Measurements from ENCODE around the gene DAB1.

DNA sequence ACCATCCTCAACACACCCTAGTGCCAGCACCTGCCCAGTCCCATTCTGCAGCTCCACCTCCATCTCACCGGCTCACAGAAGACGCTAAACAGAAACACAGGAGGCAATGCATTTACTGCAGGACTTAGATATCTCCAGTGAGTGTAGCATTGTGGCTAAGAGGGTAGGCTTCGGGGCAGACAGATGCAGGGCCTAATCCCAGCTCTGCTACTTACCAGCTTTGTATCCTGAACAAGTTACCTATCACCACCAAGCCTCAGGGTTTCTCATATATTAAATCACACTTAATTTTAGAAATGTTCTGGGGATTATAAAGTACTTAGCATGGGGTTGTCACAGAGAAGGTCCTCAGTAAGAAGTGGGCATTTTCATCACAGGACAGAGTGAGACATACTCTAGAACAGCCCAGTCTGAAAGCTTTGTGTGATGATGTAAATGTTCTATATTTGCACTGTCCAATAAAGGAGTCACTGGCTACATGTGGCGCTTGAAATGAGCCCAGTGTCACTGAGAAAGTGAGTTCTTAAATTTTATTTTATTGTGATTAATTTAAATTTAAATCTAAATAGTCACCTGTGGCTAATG lies 308.7 kb downstream of the DAB1 start:
- no peak for TF ChIP-seq RAD21 (conservative IDR thresholded peaks at IDR 0.05)
- TF ChIP-seq EP300 (conservative IDR thresholded peaks at IDR 0.05; ENCODE audit: poor library complexity, severe bottlenecking), result no peak

Measured in neural cell (in vitro differentiated cells).